ENCODE results near the gene TMEM140. TPM values are rescaled to one million over a fixed set of nuclear protein-coding genes. Genes with fewer than 3 reads are reported as not detected.
A peak's percentile ranks its signal among the peaks of the same experiment; 100 is the strongest.

TMEM140 gene
- total RNA-seq, 2 donors from 2014 or later: not detected

DNA sequence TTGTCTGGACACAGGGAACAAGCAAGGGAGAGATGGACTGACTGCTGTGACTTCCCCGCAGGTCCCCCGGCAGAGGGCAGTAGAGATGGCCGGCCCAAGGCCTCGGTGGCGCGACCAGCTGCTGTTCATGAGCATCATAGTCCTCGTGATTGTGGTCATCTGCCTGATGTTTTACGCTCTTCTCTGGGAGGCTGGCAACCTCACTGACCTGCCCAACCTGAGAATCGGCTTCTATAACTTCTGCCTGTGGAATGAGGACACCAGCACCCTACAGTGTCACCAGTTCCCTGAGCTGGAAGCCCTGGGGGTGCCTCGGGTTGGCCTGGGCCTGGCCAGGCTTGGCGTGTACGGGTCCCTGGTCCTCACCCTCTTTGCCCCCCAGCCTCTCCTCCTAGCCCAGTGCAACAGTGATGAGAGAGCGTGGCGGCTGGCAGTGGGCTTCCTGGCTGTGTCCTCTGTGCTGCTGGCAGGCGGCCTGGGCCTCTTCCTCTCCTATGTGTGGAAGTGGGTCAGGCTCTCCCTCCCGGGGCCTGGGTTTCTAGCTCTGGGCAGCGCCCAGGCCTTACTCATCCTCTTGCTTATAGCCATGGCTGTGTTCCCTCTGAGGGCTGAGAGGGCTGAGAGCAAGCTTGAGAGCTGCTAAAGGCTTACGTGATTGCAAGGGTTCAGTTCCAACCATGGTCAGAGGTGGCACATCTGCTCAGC lies 16.6 kb downstream of the TMEM140 start:
- Mint-ChIP-seq H3K27ac (no peak overlapping the region), H3K27me3 (ENCODE audit: insufficient read depth) (no peaks in the 10 kb centered on the region), H3K36me3 (ENCODE audit: low read depth) (peaks cover 86% of the 10 kb centered on the region), H3K9me3 (peaks cover 21% of the 10 kb centered on the region), H3K4me3 (no peak overlapping the region), H3K4me1 (peaks cover 20% of the 10 kb centered on the region)
- Histone ChIP-seq H3K27ac (ENCODE audit: low read depth, low read length) (no peak overlapping the region), H3K4me3 (ENCODE audit: low read length) (no peak overlapping the region), H3K9me3 (ENCODE audit: control insufficient read depth, low read length) (peaks cover 16% of the 10 kb centered on the region), H3K27me3 (ENCODE audit: control insufficient read depth, insufficient read depth, low read length, poor library complexity, severe bottlenecking) (no peaks in the 10 kb centered on the region), H3K9ac (ENCODE audit: extremely low read depth, low read length, poor library complexity, severe bottlenecking) (no peak overlapping the region), H3K36me3 (ENCODE audit: control insufficient read depth, insufficient read depth, low read length) (peaks cover 48% of the 10 kb centered on the region), H3K4me1 (ENCODE audit: control insufficient read depth, insufficient read depth, low read length) (peaks cover 4% of the 10 kb centered on the region)
- 88 to 89% methylated on average over 14 to 18 of the region's 18 CpGs for WGBS, 2 experiments (ENCODE audit: insufficient coverage in 1 of 2, insufficient read length in 1 of 2)
- no peak for DNase-seq
- TF ChIP-seq, protein P1, sequence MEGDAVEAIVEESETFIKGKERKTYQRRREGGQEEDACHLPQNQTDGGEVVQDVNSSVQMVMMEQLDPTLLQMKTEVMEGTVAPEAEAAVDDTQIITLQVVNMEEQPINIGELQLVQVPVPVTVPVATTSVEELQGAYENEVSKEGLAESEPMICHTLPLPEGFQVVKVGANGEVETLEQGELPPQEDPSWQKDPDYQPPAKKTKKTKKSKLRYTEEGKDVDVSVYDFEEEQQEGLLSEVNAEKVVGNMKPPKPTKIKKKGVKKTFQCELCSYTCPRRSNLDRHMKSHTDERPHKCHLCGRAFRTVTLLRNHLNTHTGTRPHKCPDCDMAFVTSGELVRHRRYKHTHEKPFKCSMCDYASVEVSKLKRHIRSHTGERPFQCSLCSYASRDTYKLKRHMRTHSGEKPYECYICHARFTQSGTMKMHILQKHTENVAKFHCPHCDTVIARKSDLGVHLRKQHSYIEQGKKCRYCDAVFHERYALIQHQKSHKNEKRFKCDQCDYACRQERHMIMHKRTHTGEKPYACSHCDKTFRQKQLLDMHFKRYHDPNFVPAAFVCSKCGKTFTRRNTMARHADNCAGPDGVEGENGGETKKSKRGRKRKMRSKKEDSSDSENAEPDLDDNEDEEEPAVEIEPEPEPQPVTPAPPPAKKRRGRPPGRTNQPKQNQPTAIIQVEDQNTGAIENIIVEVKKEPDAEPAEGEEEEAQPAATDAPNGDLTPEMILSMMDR (conservative IDR thresholded peaks at IDR 0.05): peak; percentile 45

DNA sequence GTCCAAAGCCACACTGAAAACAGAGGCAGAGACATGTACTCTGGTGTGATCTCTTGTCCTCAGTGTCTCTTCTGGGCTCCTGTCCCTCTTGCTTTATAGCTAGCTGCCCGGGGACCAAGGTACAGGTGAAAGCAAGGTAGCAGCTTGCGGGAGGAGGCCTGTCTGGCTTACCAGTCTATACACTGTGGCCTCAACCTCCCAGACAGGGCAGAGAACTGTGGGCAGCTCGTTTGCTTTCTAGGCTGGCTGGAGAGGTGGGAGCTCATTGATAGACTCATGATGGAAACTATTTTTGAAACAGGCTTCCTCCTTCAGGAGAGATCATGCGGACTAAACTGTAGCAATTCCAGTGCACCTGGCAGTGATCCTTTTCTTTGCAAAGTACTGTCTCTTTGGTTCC lies 18.0 kb downstream of the TMEM140 start:
- H3K9me3 Mint-ChIP-seq: peaks cover 19% of the 10 kb centered on the region
- H3K36me3 Mint-ChIP-seq (ENCODE audit: low read depth): peaks cover 78% of the 10 kb centered on the region
- no peaks in the 10 kb centered on the region for H3K27me3 ChIP-seq (ENCODE audit: control insufficient read depth, insufficient read depth, low read length, poor library complexity, severe bottlenecking)
- no peaks in the 10 kb centered on the region for H3K27me3 Mint-ChIP-seq (ENCODE audit: insufficient read depth)
- H3K9ac ChIP-seq (ENCODE audit: extremely low read depth, low read length, poor library complexity, severe bottlenecking): no peak overlapping the region
- DNase-seq: no peak
- H3K27ac ChIP-seq (ENCODE audit: low read depth, low read length): no peak overlapping the region
- peaks cover 16% of the 10 kb centered on the region for H3K9me3 ChIP-seq (ENCODE audit: control insufficient read depth, low read length)
- H3K4me3 ChIP-seq (ENCODE audit: low read length): no peak overlapping the region
- H3K4me1 Mint-ChIP-seq: peaks cover 14% of the 10 kb centered on the region
- TF ChIP-seq, protein P1 (conservative IDR thresholded peaks at IDR 0.05): no peak
- no peaks in the 10 kb centered on the region for H3K4me1 ChIP-seq (ENCODE audit: control insufficient read depth, insufficient read depth, low read length)
- H3K4me3 Mint-ChIP-seq: no peak overlapping the region
- WGBS, 2 experiments (ENCODE audit: insufficient coverage in 1 of 2, insufficient read length in 1 of 2): 94 to 96% methylated on average over 2 to 4 of the region's 4 CpGs
- peaks cover 48% of the 10 kb centered on the region for H3K36me3 ChIP-seq (ENCODE audit: control insufficient read depth, insufficient read depth, low read length)
- H3K27ac Mint-ChIP-seq: no peak overlapping the region

DNA sequence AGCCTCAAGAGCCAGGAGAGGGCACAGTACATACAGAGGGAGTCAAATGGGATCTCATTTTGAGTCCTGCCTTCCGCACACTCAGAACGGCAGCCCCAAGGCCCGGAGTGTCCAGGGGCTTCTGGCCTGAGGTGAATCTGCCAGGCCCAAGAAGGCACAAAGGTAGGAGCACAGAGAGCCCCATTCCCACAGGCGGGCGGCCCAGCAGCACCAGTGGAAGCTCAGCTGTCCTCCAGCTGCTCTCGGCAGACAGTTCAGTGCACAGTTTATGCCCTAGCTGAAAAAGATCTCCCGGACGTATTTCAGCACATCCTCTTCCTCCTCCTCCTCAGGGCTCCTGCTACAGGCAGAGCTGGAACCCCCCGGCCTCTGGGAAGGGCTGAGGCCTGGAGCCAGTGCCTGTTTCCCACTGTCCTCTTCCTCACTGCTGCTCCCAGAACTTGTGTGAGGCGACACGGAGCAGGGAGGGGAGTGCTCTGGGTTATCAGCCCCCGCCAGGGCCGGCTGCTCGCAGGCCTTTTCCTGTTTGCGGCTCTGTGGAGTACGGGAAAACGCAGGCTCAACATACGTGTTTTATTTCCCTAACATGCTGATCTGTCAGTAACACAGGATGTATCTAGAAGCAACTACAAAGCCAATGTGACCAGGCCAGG lies 18.6 kb downstream of the TMEM140 start:
- Histone ChIP-seq H3K27me3 (ENCODE audit: control insufficient read depth, insufficient read depth, low read length, poor library complexity, severe bottlenecking) (no peaks in the 10 kb centered on the region), H3K36me3 (ENCODE audit: control insufficient read depth, insufficient read depth, low read length) (peaks cover 48% of the 10 kb centered on the region), H3K4me1 (ENCODE audit: control insufficient read depth, insufficient read depth, low read length) (no peaks in the 10 kb centered on the region), H3K9ac (ENCODE audit: extremely low read depth, low read length, poor library complexity, severe bottlenecking) (no peak overlapping the region), H3K4me3 (ENCODE audit: low read length) (no peak overlapping the region), H3K27ac (ENCODE audit: low read depth, low read length) (no peak overlapping the region), H3K9me3 (ENCODE audit: control insufficient read depth, low read length) (peaks cover 16% of the 10 kb centered on the region)
- no peak for DNase-seq
- H3K4me1 Mint-ChIP-seq: peaks cover 11% of the 10 kb centered on the region
- peaks cover 72% of the 10 kb centered on the region for H3K36me3 Mint-ChIP-seq (ENCODE audit: low read depth)
- no peak overlapping the region for H3K4me3 Mint-ChIP-seq
- H3K27ac Mint-ChIP-seq: no peak overlapping the region
- WGBS, 2 experiments (ENCODE audit: insufficient coverage in 1 of 2, insufficient read length in 1 of 2): 93 to 99% methylated on average over 9 to 18 of the region's 18 CpGs
- TF ChIP-seq, protein P1 (conservative IDR thresholded peaks at IDR 0.05): no peak
- no peaks in the 10 kb centered on the region for H3K27me3 Mint-ChIP-seq (ENCODE audit: insufficient read depth)
- peaks cover 17% of the 10 kb centered on the region for H3K9me3 Mint-ChIP-seq
